ENCODE data around the gene CHD2. TPM values are rescaled to one million over a fixed set of nuclear protein-coding genes. Genes with fewer than 3 reads are reported as not detected.

CHD2 gene
- total RNA-seq, 1 donor from 2014 or later, result 89.9 TPM

DNA sequence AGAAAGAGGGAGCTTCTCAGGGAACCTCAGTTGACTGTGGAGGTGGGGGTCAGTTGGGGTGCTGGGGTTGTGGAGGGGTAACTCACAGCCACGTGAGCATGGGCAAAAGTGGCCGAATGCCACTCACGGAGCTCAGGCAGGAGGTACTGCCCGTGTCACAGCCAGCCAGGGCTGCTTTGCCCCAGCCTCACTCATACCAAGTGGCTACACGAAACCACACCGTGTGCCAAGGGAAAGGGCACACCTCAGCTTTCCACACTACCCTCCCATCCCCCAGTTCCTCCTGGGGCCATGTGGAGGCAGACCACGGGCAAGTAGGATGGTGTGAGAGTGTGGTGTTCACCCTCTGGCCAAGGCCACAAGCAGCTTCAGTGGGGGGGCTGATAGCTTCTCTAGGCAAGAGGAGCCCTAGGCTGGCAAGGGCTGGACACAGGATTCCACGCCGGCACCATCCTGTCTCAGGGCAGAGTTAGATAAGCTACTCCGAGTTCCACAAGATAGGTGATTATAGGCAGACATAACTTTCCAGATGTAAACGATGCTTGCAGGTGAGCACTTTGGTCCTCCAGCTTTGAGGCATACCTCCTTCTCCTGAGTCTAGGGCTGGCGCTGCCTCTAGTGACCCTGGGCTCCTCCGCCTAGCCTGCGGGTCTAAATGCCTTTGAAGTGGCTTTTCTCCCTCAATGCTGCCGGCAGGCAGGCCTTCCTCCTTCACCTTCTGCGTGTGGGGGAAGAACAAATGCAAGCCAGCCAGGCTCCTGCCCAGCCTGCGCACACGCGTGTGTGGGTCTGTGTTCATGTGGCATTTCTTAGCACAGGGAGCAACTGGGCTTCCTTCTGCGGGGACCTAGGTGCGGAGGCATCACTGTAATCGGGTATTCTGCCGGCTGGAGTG is 163.9 kb downstream of the CHD2 start:
- no peak overlapping the region for H3K4me3 Mint-ChIP-seq (ENCODE audit: unreplicated experiment)
- H3K36me3 Mint-ChIP-seq (ENCODE audit: unreplicated experiment), result peaks cover 10% of the 10 kb centered on the region
- TF ChIP-seq, protein P1, sequence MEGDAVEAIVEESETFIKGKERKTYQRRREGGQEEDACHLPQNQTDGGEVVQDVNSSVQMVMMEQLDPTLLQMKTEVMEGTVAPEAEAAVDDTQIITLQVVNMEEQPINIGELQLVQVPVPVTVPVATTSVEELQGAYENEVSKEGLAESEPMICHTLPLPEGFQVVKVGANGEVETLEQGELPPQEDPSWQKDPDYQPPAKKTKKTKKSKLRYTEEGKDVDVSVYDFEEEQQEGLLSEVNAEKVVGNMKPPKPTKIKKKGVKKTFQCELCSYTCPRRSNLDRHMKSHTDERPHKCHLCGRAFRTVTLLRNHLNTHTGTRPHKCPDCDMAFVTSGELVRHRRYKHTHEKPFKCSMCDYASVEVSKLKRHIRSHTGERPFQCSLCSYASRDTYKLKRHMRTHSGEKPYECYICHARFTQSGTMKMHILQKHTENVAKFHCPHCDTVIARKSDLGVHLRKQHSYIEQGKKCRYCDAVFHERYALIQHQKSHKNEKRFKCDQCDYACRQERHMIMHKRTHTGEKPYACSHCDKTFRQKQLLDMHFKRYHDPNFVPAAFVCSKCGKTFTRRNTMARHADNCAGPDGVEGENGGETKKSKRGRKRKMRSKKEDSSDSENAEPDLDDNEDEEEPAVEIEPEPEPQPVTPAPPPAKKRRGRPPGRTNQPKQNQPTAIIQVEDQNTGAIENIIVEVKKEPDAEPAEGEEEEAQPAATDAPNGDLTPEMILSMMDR (IDR thresholded peaks at IDR 0.05), result no peak
- peaks cover 47% of the 10 kb centered on the region for H3K4me1 Mint-ChIP-seq (ENCODE audit: unreplicated experiment)
- no peak overlapping the region for H3K27ac Mint-ChIP-seq (ENCODE audit: unreplicated experiment)
- H3K27me3 Mint-ChIP-seq (ENCODE audit: unreplicated experiment), result no peaks in the 10 kb centered on the region
- no peak for DNase-seq (ENCODE audit: extremely low spot score, unreplicated experiment)
- no peaks in the 10 kb centered on the region for H3K9me3 Mint-ChIP-seq (ENCODE audit: unreplicated experiment)

DNA sequence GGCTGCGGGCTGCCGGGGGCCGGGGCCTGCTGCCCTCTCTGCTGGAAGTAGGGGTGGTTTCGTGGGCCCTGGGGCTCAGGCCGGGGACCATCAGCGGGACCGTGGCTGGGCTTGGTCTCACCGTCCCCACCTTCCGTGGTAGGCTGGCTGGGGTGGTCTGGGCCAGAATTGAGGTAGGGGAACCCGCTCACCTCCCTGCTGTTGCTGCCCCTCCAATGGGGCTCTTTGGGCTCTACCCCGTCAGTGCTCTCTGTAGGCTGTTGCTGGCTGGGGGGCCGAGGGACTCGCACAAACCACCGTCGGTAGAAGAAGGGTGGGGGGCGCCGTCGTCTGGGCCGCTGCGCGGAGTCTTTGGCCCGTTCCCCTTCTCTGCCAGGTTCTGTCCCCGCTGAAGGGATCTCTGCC is 165.5 kb downstream of the CHD2 start:
- Mint-ChIP-seq H3K27ac (ENCODE audit: unreplicated experiment) (no peak overlapping the region), H3K36me3 (ENCODE audit: unreplicated experiment) (peaks cover 10% of the 10 kb centered on the region), H3K4me3 (ENCODE audit: unreplicated experiment) (no peak overlapping the region), H3K9me3 (ENCODE audit: unreplicated experiment) (no peaks in the 10 kb centered on the region), H3K27me3 (ENCODE audit: unreplicated experiment) (no peaks in the 10 kb centered on the region), H3K4me1 (ENCODE audit: unreplicated experiment) (peaks cover 53% of the 10 kb centered on the region)
- DNase-seq (ENCODE audit: extremely low spot score, unreplicated experiment), result no peak
- TF ChIP-seq, protein P1 (IDR thresholded peaks at IDR 0.05), result no peak

DNA sequence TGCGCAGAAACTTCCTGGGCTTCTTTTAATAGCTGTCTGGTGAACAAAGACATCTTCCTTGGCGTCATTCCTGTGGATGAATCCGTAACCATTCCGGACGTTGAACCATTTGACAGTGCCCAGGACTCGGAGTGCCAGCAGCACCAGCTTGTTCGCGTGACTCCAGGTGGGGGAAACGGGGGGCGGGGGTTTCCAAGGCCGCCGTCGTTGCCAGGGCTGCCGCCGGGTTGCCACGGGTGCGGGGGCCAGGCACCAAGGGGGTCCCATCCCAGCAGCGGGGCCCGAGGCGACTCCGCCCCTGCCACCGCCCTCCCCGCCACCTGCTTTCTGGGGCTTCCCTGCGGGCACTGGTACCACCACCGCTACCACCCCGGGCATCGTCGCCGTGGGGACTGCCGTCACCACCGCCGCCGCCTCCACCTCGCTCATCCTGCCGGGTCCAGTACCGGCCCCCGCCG is 166.1 kb downstream of the CHD2 start:
- Mint-ChIP-seq H3K36me3 (ENCODE audit: unreplicated experiment) (peaks cover 10% of the 10 kb centered on the region), H3K27ac (ENCODE audit: unreplicated experiment) (no peak overlapping the region), H3K4me3 (ENCODE audit: unreplicated experiment) (no peak overlapping the region), H3K9me3 (ENCODE audit: unreplicated experiment) (no peaks in the 10 kb centered on the region), H3K4me1 (ENCODE audit: unreplicated experiment) (peaks cover 57% of the 10 kb centered on the region), H3K27me3 (ENCODE audit: unreplicated experiment) (no peaks in the 10 kb centered on the region)
- TF ChIP-seq, protein P1 (IDR thresholded peaks at IDR 0.05), result no peak
- no peak for DNase-seq (ENCODE audit: extremely low spot score, unreplicated experiment)

DNA sequence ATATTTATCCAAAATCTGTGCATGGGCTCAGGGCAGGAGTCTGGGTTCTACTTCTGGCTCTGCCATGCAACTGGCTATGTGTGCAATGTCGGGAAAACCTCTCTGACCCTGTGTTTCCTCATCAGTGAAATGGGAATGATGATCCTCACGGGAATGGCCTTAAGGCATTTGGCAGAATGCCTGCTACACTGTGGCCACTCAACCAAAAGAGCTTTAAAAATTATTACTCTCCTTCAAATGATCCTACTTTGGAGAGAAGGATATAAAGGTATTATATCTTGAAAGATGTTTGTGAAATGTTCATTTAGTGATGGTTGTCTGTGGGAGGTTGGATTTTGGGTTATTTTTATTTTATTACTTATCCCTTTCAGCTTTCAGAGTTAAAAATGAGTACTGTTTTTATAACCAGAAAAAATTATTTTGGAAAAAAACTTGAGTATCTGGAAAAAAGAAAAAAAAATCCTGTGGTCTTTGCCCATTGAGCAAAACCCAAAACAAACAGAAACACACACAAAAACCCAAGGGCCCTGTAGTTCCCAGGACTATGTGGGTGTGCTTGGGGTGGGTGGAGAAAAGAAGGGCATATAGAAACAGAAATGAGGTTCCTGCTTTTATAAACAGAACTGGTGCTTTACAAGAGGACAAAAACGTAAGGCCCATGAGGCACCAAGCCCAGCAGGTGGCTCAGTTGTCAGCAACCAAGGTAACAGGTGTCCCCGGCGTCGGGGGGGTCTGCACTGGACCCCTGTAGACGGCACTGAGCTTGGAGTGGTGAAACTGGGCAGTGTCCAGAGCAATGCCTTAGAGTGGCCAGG is 166.9 kb downstream of the CHD2 start:
- H3K36me3 Mint-ChIP-seq (ENCODE audit: unreplicated experiment), result peaks cover 10% of the 10 kb centered on the region
- H3K27me3 Mint-ChIP-seq (ENCODE audit: unreplicated experiment), result no peaks in the 10 kb centered on the region
- no peak for DNase-seq (ENCODE audit: extremely low spot score, unreplicated experiment)
- H3K4me3 Mint-ChIP-seq (ENCODE audit: unreplicated experiment), result peak overlapping the region; percentile 12
- no peaks in the 10 kb centered on the region for H3K9me3 Mint-ChIP-seq (ENCODE audit: unreplicated experiment)
- TF ChIP-seq, protein P1 (IDR thresholded peaks at IDR 0.05), result no peak
- peaks cover 55% of the 10 kb centered on the region for H3K4me1 Mint-ChIP-seq (ENCODE audit: unreplicated experiment)
- H3K27ac Mint-ChIP-seq (ENCODE audit: unreplicated experiment), result peak overlapping the region; percentile 17

DNA sequence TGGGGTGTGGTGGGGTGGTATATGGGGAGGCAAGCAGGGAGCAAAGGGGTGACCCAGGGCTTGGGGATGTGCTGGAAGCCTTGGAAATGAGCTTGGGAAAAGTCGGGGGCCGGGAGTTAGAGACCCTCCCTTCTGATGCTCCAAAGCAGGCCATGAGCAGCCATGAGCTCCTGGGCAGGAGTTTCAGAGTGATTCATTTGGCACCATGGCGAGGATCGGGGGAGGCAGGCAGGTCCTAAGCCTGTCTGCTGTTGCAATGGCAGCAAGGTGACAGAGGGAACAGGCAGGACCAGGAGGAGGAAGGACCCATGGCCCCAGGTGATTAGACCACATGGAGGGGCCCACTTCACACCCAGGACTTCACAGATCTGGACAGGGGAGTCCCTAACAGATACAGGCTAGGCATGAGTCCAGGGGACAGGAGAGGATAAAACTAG is 167.5 kb downstream of the CHD2 start:
- H3K4me1 Mint-ChIP-seq (ENCODE audit: unreplicated experiment), result peaks cover 52% of the 10 kb centered on the region

More for the DNA sequence above, 167.5 kb downstream of the CHD2 start:
- TF ChIP-seq, protein P1 (IDR thresholded peaks at IDR 0.05), result no peak
- no peak overlapping the region for H3K4me3 Mint-ChIP-seq (ENCODE audit: unreplicated experiment)
- no peak for DNase-seq (ENCODE audit: extremely low spot score, unreplicated experiment)
- peak overlapping the region; percentile 17 for H3K27ac Mint-ChIP-seq (ENCODE audit: unreplicated experiment)
- no peaks in the 10 kb centered on the region for H3K27me3 Mint-ChIP-seq (ENCODE audit: unreplicated experiment)
- no peaks in the 10 kb centered on the region for H3K9me3 Mint-ChIP-seq (ENCODE audit: unreplicated experiment)
- peaks cover 10% of the 10 kb centered on the region for H3K36me3 Mint-ChIP-seq (ENCODE audit: unreplicated experiment)

Data from osteocyte (in vitro differentiated cells).